DND-41 (cell line): ENCODE data around the gene MRLN.

Source experiments
- EZH2 ChIP-seq: IDR thresholded peaks from 3 replicates; pipeline ENCODE4 v1.6.1; 2012; ENCODE audit warnings: borderline replicate concordance, low read depth, mild to moderate bottlenecking, moderate library complexity, low read length, inconsistent platforms; ENCODE audit not compliant: severe bottlenecking
- TF ChIP-seq, protein P1 (sequence below): IDR thresholded peaks from 2 replicates; pipeline ENCODE4 v1.5.1; 2012; ENCODE audit warnings: borderline replicate concordance, low read length, moderate library complexity, mild to moderate bottlenecking; ENCODE audit not compliant: poor library complexity, severe bottlenecking; ENCODE audit errors: extremely low read depth

DNA sequence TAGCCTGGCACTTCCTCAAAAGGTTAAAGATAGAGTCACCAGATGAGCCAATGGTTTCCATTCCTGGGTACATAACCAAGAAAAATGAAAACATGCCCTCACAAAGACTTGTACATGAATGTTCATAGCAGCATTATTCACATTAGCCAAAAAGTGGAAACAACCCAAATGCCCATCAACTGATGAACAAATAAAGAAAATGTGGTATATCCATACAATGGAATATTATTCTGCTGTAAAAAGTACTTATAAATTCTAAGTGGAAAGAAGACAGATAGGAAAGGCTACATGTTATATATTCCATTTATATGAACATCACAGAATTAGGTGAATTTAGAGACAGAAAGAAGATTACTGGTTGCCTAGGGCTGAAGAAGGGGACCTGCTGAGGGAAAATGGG, 32.9 kb downstream of the MRLN start:
- TF ChIP-seq, protein P1, sequence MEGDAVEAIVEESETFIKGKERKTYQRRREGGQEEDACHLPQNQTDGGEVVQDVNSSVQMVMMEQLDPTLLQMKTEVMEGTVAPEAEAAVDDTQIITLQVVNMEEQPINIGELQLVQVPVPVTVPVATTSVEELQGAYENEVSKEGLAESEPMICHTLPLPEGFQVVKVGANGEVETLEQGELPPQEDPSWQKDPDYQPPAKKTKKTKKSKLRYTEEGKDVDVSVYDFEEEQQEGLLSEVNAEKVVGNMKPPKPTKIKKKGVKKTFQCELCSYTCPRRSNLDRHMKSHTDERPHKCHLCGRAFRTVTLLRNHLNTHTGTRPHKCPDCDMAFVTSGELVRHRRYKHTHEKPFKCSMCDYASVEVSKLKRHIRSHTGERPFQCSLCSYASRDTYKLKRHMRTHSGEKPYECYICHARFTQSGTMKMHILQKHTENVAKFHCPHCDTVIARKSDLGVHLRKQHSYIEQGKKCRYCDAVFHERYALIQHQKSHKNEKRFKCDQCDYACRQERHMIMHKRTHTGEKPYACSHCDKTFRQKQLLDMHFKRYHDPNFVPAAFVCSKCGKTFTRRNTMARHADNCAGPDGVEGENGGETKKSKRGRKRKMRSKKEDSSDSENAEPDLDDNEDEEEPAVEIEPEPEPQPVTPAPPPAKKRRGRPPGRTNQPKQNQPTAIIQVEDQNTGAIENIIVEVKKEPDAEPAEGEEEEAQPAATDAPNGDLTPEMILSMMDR: no peak
- no peak for TF ChIP-seq EZH2
